K562 (cell line): ENCODE results near the gene OTUB2. TPM values are rescaled to one million over a fixed set of nuclear protein-coding genes. Genes with fewer than 3 reads are reported as not detected.

Experiments
- ATAC-seq: fragments of 200-7000 bp; cut with Tn5 transposase; 3 replicates; pipeline ENCODE4 v1.9.1; 2020; ENCODE audit warnings: moderate library complexity
- BruUV-seq: library from RNA; stranded (reverse); fragments of 400-500 nt; replicated peaks from 2 replicates; lab custom pipeline; 2021; lab: Mats Ljungman, UMichigan
- CTCF ChIA-PET: fragments of 300-600 bp; formaldehyde crosslinking; extraction: SDS; loops from one replicate; lab custom pipeline; 2021; ENCODE audit warnings: low intra/inter-chr PET ratio; lab: Yijun Ruan, JAX
- POLR2A ChIA-PET: fragments of 300-600, 350-650 bp; sonication (Branson Sonifier 250); formaldehyde crosslinking; extraction: SDS; loops from one replicate; lab custom pipeline; 2021; ENCODE audit warnings: antibody characterized with exemption, inconsistent platforms; lab: Yijun Ruan, JAX
- DNase-seq, 4 experiments: peaks; one replicate each; pipeline versions ENCODE4 v3.0.0 to v3.0.0-alpha.2; 2011 to 2018; ENCODE audit warnings: low spot score in 3 of 4, mixed read lengths in 3 of 4; ENCODE audit errors: extremely low read depth in 1 of 4
- FAIRE-seq: peaks from 2 replicates; lab custom pipeline; 2011; peaks lifted over from hg19 to GRCh38; lab: Jason Lieb, UNC
- H2AFZ ChIP-seq: 2 replicates; pipeline ENCODE4 v1.6.0; 2011; ENCODE audit warnings: low read depth, low read length, control low read depth, inconsistent platforms
- H3K27ac ChIP-seq: fragments of 200-600 bp; 3 replicates; pipeline ENCODE4 v1.8.0; 2011; ENCODE audit warnings: low read depth, mild to moderate bottlenecking, control low read depth, inconsistent platforms, low read length, moderate library complexity, mixed read lengths; ENCODE audit errors: extremely low read depth
- H3K27me3 ChIP-seq, 2 experiments: fragments of 300-600 bp in 1 of 2; 2 replicates in 1 of 2; 3 replicates in 1 of 2; pipeline versions ENCODE4 v1.6.0 to v1.8.0; 2011; ENCODE audit warnings: inconsistent platforms in 2 of 2, low read length in 2 of 2, mild to moderate bottlenecking in 1 of 2, mixed read lengths in 1 of 2, moderate library complexity in 1 of 2; ENCODE audit not compliant: control insufficient read depth in 2 of 2, insufficient read depth in 2 of 2
- H3K36me3 ChIP-seq: fragments of 300-600 bp; 3 replicates; pipeline ENCODE4 v1.8.0; 2011; ENCODE audit warnings: mild to moderate bottlenecking, low read length, inconsistent platforms; ENCODE audit not compliant: control insufficient read depth, insufficient read depth
- H3K4me1 ChIP-seq, 2 experiments: fragments of 200-600 bp in 1 of 2; replicated peaks in 1 of 2; 2 replicates in 1 of 2; 3 replicates in 1 of 2; pipeline versions ENCODE4 v1.5.1 to v1.8.0; 2011; ENCODE audit warnings: inconsistent platforms in 2 of 2, low read length in 2 of 2, mild to moderate bottlenecking in 1 of 2, mixed read lengths in 1 of 2, moderate library complexity in 1 of 2; ENCODE audit not compliant: control insufficient read depth in 2 of 2, insufficient read depth in 2 of 2
- H3K4me2 ChIP-seq: 2 replicates; pipeline ENCODE4 v1.6.1; 2011; ENCODE audit warnings: low read length, control low read depth, inconsistent platforms, mixed read lengths; ENCODE audit not compliant: insufficient read depth
- H3K4me3 ChIP-seq: fragments of 200-600 bp; sonication (generic), shearing (Covaris generic); 2 replicates; pipeline ENCODE4 v1.5.1; 2016; ENCODE audit warnings: control low read depth, inconsistent platforms
- H3K79me2 ChIP-seq: fragments of 200-600 bp; 3 replicates; pipeline ENCODE4 v1.8.0; 2011; ENCODE audit warnings: low read length, inconsistent platforms; ENCODE audit not compliant: control insufficient read depth, insufficient read depth
- H3K9ac ChIP-seq, 2 experiments: 2 replicates each; pipeline versions ENCODE4 v1.6.0 to v1.6.1; 2011; ENCODE audit warnings: low read depth in 2 of 2, low read length in 2 of 2, control low read depth in 1 of 2, inconsistent platforms in 1 of 2, mild to moderate bottlenecking in 1 of 2, mixed read lengths in 1 of 2; ENCODE audit not compliant: insufficient read depth in 1 of 2
- H3K9me1 ChIP-seq: one replicate; pipeline ENCODE4 v1.6.0; 2011; ENCODE audit warnings: inconsistent platforms, mild to moderate bottlenecking, low read length, moderate library complexity; ENCODE audit not compliant: control insufficient read depth, insufficient read depth
- H3K9me3 ChIP-seq: replicated peaks from 2 replicates; pipeline ENCODE4 v1.5.1; 2011; ENCODE audit warnings: low read depth, low read length, inconsistent platforms; ENCODE audit not compliant: control insufficient read depth, insufficient read depth
- H4K20me1 ChIP-seq: replicated peaks from 2 replicates; pipeline ENCODE4 v1.6.1; 2011; ENCODE audit warnings: low read length, inconsistent platforms, mixed read lengths; ENCODE audit not compliant: control insufficient read depth, insufficient read depth
- BCL6 ChIP-seq: fragments of 250-450 bp; sonication (Bioruptor Pico); IDR thresholded peaks from 2 replicates; pipeline ENCODE4 v1.4.0; 2020
- CAMTA2 ChIP-seq: fragments of 250-450 bp; sonication (Bioruptor Pico); conservative IDR thresholded peaks from 2 replicates; pipeline ENCODE4 v1.5.1; 2022
- PHF20 ChIP-seq: fragments of 450-650 bp; IDR thresholded peaks from 2 replicates; pipeline ENCODE4 v1.6.1; 2018; ENCODE audit not compliant: partially characterized antibody
- SRSF7 ChIP-seq: fragments of 200-400 bp; formaldehyde crosslinking; optimal IDR thresholded peaks from 2 replicates; pipeline ENCODE3; 2017; ENCODE audit warnings: mild to moderate bottlenecking, low read depth, low read length
- YBX1 ChIP-seq: fragments of 450-650 bp; IDR thresholded peaks from 2 replicates; pipeline ENCODE4 v1.7.1; 2016; ENCODE audit warnings: mild to moderate bottlenecking
- ZKSCAN8 ChIP-seq: fragments of 200-800 bp; sonication (Bioruptor generic); IDR thresholded peaks from 2 replicates; pipeline ENCODE4 v1.6.1; 2016; ENCODE audit warnings: missing genetic modification characterization, missing compliant biosample characterization
- ZNF133 ChIP-seq: fragments of 250-450 bp; sonication (Bioruptor Pico); IDR thresholded peaks from 2 replicates; pipeline ENCODE4 v1.4.0; 2020; ENCODE audit warnings: mild to moderate bottlenecking
- WGBS: fragments of 100-300 bp; shearing (Covaris generic); methylation state at CpG from one replicate; pipeline ENCODE4 v1.1.6; 2016; ENCODE audit warnings: low coverage, mixed read lengths; ENCODE audit not compliant: insufficient coverage; ENCODE audit errors: missing lambda C conversion rate; 5-methylcytosine and 5-hydroxymethylcytosine counted together
- in situ Hi-C: fragments of 300-500 bp; cut with MboI; formaldehyde crosslinking; loops from 4 replicates; pipeline ENCODE4 v1.15.0; 2018; ENCODE audit warnings: inconsistent platforms, mixed read lengths
- intact Hi-C: fragments of 100-400 bp; cut with micrococcal nuclease; formaldehyde crosslinking; loops from 2 replicates; pipeline ENCODE4 v1.14.2; 2022
- polyA plus RNA-seq, 8 experiments: library from polyadenylated mRNA; depleted of rRNA in 4 of 8; stranded (reverse) in 5 of 8; unstranded in 3 of 8; fragments of >200 nt; fragmentation: Nextera tagmentation in 2 of 8; fragmentation: Illumina TruSeq in 1 of 8; extraction: Ambion mirVana in 2 of 8; extraction: Trizol in 1 of 8; gene quantifications; 2 replicates each; pipeline versions ENCODE4 v1.2.1 to v1.2.3, GENCODE V29; 2011 to 2014; ENCODE audit warnings: inconsistent platforms in 1 of 8, missing spikeins in 1 of 8
- total RNA-seq, 7 experiments: library from RNA; depleted of rRNA in 6 of 7; stranded (reverse); fragments of >200 nt in 6 of 7; fragmentation: Illumina TruSeq in 2 of 7; extraction: Trizol in 2 of 7; gene quantifications; 2 replicates each; pipeline versions ENCODE4 v1.2.1 to v1.2.3, GENCODE V29; 2011 to 2021; ENCODE audit warnings: low replicate concordance in 1 of 7
- TF ChIP-seq, protein P1 (sequence below): sonication (generic); formaldehyde crosslinking; IDR thresholded peaks from 2 replicates; pipeline ENCODE4 v1.8.0; 2022; ENCODE audit warnings: mild to moderate bottlenecking, missing genetic modification reagents

OTUB2 gene
- total and polyA plus RNA-seq, 9 of the 15 experiments (the other 6 are each of a cell fraction or from before 2014, with no cell fraction given): 0.01 to 0.31 (median 0.11) TPM

DNA sequence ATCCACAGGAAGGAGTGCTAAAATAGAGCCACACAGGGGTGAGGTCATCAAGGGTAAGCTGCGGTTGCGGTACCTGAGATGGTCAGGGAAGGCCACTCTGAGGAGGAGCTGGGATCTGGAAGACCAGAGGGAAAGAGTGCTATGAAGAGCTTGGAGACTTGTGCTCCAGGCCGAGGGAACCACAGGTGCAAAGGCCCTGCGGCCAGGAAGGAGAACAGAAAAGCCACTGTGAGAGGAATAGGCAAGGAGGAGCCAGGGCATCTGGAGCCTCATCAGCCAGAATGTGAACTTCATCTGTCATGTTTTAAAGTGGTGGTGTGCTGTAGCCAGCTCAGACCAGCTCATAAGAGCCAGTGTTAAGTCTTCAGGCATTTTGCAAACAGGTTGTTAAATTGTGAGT lies 34.5 kb upstream of the OTUB2 start:
- CTCF ChIA-PET: no interaction called here

More for the DNA sequence above, 34.5 kb upstream of the OTUB2 start:
- Histone ChIP-seq H3K4me1 (no peaks in the 10 kb centered on the region), H3K27me3 (peaks cover 0 to 18% of the 10 kb centered on the region in 2 experiments; a peak in 2 of 5 replicates), H3K36me3 (no peaks in the 10 kb centered on the region), H3K9ac (no peak overlapping the region), H3K79me2 (no peaks in the 10 kb centered on the region), H3K4me3 (no peak overlapping the region), H2AFZ (no peak overlapping the region), H3K4me2 (no peak overlapping the region), H3K9me3 (no peaks in the 10 kb centered on the region), H4K20me1 (no peaks in the 10 kb centered on the region), H3K9me1 (no peaks in the 10 kb centered on the region), H3K27ac (no peak overlapping the region)
- FAIRE-seq: no peak
- in situ Hi-C loops (no loop called here), intact Hi-C loops (no loop called here)
- TF ChIP-seq PHF20 (no peak), YBX1 (no peak), SRSF7 (no peak), ZNF133 (CRISPR knock-in tag) (no peak), BCL6 (CRISPR knock-in tag) (no peak), CAMTA2 (no peak), ZKSCAN8 (CRISPR knock-in tag) (no peak)
- TF ChIP-seq, protein P1, sequence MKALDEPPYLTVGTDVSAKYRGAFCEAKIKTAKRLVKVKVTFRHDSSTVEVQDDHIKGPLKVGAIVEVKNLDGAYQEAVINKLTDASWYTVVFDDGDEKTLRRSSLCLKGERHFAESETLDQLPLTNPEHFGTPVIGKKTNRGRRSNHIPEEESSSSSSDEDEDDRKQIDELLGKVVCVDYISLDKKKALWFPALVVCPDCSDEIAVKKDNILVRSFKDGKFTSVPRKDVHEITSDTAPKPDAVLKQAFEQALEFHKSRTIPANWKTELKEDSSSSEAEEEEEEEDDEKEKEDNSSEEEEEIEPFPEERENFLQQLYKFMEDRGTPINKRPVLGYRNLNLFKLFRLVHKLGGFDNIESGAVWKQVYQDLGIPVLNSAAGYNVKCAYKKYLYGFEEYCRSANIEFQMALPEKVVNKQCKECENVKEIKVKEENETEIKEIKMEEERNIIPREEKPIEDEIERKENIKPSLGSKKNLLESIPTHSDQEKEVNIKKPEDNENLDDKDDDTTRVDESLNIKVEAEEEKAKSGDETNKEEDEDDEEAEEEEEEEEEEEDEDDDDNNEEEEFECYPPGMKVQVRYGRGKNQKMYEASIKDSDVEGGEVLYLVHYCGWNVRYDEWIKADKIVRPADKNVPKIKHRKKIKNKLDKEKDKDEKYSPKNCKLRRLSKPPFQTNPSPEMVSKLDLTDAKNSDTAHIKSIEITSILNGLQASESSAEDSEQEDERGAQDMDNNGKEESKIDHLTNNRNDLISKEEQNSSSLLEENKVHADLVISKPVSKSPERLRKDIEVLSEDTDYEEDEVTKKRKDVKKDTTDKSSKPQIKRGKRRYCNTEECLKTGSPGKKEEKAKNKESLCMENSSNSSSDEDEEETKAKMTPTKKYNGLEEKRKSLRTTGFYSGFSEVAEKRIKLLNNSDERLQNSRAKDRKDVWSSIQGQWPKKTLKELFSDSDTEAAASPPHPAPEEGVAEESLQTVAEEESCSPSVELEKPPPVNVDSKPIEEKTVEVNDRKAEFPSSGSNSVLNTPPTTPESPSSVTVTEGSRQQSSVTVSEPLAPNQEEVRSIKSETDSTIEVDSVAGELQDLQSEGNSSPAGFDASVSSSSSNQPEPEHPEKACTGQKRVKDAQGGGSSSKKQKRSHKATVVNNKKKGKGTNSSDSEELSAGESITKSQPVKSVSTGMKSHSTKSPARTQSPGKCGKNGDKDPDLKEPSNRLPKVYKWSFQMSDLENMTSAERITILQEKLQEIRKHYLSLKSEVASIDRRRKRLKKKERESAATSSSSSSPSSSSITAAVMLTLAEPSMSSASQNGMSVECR: no peak
- no TSS peak for BruUV-seq
- no peak for ATAC-seq
- 0% methylated on average over 2 of the region's 4 CpGs for WGBS
- POLR2A ChIA-PET: no interaction called here
- no peak for DNase-seq
